C4-2B (cell line): Measurements from ENCODE around the gene SMURF1.

Source experiments
- CTCF ChIP-seq: fragments of 450-650 bp; conservative IDR thresholded peaks from 2 replicates; pipeline ENCODE4 v1.5.1; 2017; ENCODE audit warnings: mild to moderate bottlenecking
- ZFX ChIP-seq: fragments of 450-650 bp; IDR thresholded peaks from 2 replicates; pipeline ENCODE4 v1.6.1; 2017

DNA sequence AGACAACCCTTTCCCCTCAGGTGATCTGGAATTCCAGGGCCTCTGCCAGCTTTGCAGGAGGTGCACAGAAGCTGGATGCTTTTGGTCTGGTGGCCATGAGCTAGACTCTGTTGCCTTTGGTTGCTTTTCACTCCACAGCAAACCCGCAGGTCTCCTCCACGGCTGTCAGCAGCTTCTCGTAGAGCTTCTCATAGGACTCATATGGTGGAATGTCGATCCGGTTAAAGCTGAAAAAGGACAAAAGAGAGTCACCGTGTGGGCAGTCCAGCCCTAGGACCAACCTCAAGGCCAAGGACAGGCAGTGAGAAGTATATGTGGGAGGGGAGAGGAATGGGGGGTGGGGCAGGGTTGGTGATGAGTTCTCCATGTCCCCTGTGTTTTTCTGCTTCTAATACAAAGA lies 113.5 kb downstream of the SMURF1 start:
- no peak for TF ChIP-seq CTCF
- no peak for TF ChIP-seq ZFX
